SIG-M5 (cell line): Measurements from ENCODE around the gene RCBTB2.
"Not testable (repeated sequence)": the region's sequence is repeated elsewhere in the genome, so short reads cannot be mapped to it uniquely, and the experiment has no call there.

Source experiments
- DNase-seq: peaks from one replicate; lab custom pipeline; 2025; lab: John Stamatoyannopoulos, UW

Gene RCBTB2

DNA sequence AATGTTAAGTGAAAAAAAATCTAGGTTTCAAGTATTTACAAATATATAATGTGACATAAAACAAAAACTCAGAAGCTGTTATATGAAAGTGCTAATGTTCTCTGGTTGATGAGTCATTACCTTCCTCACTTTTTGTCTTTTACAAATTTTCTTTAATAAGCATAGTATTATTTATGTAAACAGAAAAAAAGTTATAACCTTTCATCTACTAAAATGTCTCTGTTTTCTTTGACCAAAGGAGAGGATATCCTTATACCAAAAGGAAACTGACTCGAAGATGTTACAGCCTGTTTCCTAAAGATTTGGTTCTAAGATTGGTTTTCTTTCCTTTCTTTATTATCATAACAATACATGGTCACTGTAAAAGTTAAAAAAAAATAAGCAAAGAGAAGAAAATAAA is 38.0 kb downstream of the RCBTB2 start:
- no peak for DNase-seq

DNA sequence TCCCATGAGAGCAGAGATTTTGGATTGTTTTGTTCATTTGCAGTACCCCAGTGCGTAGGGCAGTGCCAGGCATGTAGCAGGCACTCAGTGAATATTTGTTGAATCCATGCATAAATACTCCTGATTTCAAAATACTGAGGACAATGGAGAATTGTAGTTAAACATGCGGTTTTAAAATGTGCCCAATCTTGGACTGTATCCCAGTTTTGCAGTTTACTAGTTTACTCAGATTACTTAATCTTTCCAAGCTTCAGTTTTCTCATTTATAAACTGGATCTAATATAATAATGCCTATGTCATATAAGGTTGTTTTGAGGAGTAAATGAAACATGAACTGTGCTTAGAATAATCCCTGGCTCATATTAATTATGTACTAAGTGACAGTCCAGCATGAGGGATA is 39.0 kb downstream of the RCBTB2 start:
- DNase-seq: no peak

DNA sequence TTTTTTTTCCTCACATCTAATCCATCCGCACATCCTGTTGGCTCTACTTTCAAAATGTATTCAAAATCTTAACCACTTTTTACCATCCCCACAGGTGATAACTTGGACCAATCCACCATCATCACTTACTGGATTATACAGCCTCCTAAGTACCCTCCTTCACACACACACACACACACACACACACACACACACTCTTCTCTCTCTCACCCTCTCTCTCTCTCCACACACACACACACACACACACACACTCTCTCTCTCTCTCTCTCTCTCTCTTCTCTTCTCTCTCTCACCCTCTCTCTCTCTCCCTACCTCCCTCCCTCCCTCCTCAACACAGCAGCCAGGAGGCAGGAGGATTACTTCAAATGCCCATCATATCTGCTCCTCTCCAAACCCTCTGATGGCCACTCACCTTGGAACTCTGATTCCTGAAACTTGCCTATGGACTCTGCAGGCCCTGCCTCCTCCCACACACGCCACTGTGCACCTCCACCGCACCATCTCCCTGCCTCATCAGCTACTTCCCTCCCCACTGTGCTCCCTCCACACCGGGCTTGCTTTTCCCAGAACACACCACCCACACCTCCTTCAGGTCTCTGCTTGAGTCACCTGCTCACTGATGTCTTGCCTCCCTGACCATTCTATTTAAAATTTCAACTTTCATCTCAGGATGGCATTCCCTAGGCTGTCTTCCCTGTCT is 39.7 kb downstream of the RCBTB2 start:
- DNase-seq: no peak

DNA sequence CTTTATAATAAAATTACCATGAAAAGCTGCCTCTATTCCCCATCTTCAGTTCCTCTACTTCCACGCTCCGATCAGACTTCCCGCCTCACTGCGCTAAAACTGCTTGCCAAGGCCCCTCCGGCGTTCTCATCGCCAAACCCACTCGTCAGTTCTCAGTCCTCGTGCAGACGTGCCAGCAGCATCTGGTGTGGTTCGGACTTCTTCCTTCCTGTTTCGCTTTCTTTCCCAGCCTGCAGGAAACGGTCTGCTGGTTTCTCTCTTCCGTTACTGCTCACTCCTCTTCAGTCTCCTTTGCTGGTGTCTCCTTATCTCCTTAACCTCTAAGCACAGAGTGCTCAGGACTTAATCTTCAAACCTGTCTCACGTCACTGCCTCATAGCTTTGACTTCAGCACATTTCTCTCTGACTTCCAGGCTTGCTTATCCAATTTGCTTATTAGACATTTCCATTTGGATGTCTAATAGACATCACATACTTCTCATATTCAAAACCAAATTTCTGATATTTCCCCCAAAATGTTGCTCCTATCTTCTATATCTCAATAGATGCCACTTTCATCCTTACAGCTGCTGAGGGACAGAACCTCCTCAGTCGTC is 40.3 kb downstream of the RCBTB2 start:
- peak; percentile 63 for DNase-seq

DNA sequence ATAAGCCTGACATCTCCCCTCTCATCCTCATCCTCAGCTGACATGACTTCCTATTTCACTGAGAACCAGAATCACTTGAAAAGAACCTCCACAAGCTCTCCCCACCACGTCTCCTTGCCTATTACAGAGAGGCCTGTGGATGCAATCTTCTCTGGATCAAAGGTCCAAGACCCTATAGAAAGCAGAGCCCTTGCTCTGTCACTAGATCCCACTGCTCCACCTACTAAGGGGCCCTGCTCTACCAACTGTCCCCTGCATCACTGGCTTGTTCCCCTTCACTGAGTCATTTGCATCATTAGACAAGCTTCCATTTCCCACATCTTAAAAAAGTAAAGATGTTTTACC is 40.8 kb downstream of the RCBTB2 start:
- DNase-seq: no peak

DNA sequence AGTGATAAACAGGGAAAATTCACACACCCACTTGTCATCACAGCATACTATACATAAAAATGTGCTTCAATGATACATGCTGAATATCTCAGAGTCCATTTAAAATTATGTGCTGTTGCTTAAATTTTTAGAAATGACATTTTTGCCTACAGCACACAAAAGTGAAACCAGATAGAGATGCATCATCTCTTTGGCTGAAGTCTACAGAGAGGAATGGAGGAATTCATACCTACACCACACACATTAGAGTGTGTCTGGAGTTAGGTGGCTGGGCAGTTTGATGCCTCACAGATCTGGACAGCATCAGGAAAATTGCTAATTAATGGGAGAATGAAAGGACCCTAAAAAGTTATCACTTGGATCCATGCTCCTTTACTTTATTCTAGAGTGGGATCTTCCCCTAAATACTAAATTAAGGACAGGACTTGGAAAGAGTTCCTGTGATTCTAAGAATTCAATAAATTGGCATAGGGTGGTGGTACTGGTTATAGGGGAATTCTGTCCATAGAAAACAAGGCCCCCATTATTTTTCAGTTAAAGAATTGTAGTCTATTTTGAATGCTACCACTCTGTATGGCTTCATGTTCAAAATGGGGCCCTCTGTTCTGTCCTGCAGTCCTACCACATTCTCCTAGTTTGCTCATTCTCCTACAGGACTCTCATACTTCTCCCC is 41.3 kb downstream of the RCBTB2 start:
- DNase-seq: no peak

DNA sequence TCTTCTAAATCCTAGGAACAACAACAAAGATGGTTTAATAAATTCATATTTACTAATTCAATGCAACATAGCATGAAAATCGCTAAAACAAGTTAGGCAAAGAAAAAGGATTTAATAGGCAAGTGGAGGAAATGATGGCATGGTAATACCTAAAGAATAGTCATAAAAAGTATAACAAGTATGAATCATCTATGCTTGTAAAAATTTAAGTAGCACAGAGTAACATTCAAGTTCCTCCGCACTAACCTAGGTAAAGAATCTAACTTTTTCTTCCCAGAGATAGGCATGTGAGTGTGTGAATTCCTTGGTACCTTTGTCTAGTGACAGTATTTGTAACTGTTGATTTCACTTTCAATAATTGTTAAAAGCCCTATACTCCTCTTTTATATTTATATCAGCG is 42.6 kb downstream of the RCBTB2 start:
- DNase-seq: no peak

DNA sequence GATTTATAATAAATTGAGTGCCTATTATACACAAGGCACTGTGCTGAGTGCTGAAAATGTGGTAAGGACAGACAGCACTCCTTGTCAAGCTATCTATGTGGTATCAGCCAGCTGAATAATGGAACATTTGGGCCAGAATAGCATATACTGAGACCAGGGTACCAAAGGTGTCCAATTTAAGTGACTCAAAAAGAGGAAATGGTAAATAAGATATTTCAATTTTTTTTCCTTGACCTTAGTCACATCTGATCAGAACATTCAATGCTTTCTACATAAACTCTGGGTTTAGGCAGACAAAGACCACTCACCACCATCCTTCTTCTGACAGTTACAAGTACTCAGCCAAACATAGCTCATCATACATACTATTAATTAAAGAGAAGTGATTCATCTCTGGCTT is 43.2 kb downstream of the RCBTB2 start:
- no peak for DNase-seq

DNA sequence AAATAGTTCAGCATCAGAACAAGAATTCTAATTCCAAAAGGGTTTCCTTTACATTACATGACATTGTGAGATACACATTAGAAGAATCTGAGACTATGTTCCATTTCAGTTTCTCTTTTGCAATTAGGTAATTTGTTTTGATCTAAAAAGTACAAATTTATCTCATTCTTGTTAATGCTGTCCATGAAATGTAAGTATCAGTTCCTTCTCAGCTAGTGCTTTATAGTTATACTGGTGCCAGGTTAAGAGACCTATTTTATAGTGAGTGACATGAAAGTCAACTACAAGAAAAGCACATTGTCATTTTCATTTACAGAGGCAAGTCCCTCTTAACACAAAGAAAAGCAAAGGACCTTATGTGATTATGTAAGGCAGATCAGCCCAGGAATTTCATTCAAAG is 43.9 kb downstream of the RCBTB2 start:
- DNase-seq: no peak

DNA sequence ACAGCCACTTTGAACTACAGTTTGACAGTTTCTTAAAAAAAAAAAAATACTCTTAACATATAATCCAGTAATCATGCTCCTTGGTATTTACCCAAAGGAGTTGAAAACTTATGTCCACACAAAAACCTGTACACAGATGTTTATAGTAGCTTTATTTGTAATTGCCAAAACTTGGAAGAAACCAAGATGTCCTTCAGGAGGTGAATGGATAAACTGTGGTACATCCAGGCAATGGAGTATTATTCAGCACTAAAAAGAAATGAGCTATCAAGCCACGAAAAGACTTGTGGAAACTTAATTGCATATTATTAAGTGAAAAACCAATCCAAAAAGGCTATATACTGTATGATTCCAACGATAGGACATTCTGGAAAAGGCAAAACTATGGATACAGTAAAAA is 44.9 kb downstream of the RCBTB2 start:
- DNase-seq: no peak

DNA sequence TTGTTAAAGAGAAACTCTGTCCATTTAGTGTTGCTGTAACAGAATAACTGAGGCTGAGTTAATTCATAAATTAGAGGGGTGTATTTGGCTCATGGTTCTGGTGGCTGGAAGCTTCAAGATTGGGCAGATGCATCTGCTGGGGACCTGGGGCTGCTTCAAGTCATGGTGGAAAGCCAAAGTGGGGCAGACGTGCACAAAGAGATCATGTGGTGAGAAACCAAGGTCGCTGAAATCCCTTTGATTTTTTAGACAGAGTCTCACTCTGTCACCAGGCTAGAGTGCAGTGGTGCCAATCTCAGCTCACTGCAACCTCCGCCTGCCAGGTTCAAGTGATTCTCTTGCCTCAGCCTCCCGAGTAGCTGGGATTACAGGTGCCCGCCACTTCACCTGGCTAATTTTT is 46.0 kb downstream of the RCBTB2 start:
- no peak for DNase-seq

DNA sequence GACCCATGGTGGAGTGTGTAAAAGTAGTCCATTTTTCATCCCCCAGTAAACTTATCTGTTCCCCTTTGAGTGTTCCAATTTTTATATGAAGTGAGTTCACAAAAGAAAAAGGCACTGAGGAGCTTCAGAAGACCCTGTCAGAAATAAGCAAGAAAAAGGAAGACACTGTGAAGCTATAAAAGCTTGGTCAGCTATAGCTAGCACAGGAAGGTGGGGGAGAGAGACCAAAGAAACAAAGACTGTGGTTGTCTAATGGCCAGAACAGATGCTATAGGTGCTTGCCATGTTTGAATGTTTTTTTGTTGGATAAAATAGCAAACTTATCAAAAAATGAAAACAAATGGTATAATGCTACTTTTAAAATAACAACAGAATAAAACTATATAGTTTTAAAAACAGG is 46.5 kb downstream of the RCBTB2 start:
- DNase-seq: no peak

DNA sequence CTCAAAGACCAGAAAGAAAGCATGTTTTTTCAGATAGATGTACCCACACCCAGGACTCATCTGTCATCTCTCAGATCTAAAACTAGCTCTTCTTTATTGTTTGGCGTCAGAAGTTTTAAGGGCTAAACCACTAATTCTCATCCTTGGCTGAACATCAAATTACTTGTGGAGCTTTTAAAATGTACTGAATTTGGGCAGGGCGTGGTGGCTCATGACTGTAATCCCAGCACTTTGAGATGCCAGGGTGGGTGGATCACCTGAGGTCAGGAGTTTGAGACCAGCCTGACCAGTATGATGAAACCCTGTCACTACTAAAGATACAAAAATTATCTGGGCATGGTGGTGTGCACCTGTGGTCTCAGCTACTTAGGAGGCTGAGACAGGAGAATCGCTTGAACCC is 47.4 kb downstream of the RCBTB2 start:
- no peak for DNase-seq

DNA sequence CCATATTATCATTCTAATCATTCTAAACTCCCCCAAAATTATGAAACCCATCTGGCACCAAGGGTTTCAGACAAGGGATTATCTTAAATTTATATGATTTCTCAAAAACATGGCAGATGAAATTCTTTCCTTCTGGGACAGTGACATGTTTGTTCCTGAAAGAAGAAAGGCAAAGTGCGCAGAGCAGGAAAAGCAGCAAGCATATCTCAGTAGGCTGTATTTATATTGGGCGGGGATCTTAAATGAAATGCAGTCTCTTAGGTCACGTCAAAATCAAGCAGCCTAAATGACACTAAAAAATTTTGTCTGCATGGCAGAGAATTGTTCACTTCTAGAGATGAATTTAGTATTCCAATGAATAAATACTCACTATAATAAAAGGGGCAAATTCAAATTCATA is 49.3 kb downstream of the RCBTB2 start:
- DNase-seq: no peak

DNA sequence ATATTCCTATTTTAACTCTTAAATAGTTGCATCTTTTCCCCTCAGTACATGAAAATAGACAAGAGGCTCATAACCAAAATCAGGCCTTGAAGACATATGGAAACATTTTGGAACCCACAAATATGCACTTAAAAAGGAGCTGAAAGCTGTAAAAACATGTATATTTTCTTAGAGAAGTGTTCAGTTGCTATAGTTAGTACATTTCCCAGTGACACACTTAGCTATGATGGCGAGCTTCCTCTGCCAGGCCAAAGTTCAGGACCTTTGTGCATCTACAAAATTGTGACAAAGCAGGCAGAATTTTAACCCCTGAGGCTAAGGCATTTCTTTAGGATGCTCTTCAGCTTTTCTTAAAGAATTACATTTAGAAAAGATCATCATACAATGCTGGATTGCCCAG is 54.5 kb downstream of the RCBTB2 start:
- no peak for DNase-seq

DNA sequence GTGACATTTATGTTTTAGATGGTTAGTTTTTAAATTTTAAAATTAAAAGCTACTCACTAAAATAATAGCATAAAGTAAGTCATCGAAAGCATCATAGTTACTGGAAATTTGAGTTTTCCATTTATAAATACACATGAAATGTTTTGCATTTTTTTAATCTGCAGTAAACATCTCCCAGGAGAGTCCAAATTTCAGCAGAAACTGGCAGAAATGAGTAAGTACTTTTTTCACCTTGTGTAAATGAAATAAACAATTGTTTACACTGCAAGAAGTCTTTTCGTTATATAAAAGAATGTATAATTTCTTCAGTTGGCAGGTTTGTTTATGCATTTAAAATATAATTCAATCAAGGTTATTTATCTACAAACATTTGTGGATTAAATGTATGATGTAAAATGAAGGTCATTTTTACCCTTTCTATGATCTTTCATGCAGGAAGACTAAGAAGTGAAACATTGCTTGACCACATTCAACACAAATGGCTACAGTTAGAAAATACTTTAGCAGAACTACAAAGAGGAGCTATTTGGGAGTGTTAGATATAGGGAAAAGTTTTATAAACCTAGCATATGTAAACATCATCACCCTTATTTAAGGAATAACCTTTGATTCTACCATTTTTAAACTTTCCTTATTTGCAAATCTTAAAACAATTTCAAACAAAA is 55.6 kb downstream of the RCBTB2 start:
- no peak for DNase-seq

DNA sequence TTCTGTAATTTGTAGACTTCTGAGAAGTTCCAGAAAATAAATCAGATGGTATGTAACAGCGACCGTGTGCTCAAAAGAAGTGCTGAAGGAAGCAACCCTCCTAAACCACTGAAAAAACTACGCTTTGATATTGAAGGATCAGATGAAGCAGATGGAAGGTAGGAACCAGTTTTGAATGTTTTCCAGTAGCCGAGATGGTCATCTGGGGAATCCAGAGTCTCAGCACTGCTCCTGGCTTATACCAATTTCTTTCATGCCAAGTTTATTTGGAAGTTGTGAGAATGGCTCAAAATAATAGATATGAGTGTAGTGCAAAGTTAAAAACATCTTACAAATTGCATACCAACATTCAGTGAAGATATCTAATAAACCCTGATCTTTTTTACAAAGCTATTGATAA is 56.2 kb downstream of the RCBTB2 start:
- no peak for DNase-seq

DNA sequence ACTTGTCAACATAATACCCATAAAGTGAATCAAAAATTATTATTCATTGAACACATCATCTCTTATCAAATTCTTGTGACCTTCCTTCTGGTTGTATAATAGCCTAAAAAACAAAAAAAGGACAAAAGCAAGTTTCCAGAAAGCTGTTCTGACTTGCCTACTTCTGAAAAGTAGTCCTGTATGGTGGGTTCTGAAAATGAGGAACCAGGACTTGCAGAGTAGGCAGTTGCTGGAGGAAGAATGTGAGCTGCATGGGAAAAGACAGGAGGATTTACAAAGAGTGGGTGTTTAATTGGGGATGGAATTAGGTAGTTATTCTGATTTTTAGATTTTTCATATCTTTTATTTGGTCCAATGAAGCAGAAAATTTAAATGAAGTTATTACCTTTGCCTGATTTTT is 56.7 kb downstream of the RCBTB2 start:
- no peak for DNase-seq

DNA sequence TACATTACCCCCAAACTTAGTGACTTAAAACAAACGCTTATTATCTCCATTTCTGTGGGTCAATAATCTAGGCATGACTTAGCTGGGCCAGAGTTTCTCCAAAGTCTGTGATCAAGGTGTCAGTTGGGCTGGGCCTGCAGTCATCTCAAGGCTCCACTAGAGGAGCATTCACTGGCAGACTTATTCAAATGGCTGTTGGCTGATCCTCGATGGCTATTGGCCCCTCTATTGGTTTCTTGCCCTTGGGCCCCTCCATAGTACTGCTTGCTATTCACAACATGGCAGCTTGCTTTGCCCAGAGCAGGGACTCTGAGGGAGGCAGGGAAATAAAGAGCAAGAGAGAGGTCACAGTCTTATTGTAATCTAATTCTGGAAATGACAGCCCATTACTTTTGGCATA is 57.6 kb downstream of the RCBTB2 start:
- DNase-seq: no peak

DNA sequence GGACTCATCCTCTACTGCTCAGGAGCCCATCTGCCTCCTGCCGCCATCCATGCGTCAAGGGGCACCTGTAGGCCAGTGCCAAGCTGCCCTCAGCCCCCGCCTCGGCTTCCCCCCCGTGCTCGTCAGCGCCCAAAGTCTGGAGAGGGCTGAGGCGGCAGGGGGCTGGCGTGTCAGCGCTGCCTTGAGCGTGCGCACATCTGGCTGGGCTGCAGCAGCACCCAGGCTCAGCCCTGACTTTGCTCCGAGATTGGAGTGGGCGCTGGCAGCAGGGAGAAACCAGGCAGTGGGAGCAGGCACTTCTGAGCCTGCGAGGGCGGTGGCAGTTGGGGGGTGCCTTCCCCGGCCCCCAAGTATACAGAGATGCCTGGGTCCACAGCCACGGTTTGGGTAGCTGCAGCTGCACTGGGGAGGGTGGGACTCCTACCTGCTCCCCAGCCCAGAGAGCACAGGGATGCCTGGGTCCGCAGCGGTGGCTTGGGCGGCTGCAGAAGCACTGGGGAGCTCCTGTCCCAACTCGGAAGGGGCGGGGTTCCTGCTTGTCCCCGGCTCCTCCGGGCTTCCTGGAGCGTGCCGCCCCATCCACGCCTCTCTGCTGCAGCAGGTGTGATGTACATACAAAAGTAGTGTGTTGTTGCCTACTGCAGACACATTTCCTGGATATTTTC is 75.2 kb downstream of the RCBTB2 start:
- no peak for DNase-seq

DNA sequence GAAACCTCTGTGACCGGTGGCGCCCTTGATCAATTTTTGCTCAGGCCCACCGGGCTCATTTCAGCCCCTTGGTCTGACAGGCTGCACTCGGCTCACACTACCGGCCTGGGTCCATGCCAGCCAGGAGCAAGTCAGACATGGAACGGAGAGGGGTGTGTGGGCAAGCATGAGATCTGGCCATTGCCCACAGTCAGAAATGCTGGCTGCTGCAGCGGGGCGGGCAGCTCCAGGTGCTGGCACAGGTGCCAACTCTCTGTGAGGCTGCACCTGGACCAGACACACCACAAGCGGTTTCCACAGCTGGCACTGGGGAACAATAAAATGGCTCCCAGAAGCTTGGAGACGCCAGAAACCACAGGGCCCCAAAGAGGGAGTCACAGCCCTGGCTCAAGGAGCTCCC is 76.3 kb downstream of the RCBTB2 start:
- no peak for DNase-seq

DNA sequence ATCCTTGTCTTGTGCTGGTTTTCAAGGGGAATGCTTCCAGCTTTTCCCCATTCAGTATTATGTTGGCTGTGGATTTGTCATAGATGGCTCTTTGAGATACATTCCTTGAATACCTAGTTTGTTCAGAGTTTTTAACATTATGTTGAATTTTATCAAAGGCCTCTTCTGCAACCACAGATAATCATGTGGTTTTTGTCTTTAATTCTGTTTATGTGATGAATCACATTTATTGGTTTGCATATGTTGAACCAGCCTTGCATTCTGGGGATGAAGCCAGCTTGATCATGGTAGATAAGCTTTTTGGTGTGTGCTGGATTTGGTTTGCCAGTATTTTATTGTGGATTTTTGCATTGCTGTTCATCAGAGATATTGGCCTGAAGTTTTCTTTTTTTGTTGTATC is 81.7 kb downstream of the RCBTB2 start:
- DNase-seq: not testable (repeated sequence)

DNA sequence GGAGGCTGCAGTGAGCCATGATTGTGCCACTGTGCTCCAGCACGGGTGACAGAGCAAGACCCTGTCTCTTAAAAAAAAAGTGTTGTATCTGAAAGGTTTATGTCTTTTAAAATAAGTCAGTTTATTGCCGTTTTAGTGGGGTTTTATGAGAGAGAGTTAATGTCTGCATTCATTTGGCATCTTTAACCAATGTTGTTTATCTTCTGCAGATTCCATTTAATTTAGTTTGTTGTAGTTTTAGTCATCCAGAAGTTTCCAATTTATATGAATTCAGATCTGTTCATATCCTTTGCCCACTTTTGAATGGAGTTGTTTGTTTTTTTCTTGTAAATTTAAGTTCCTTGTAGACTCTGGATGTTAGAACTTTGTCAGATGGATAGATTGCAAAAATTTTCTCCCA is 83.2 kb downstream of the RCBTB2 start:
- DNase-seq: no peak
